Urothelium cell line (cell line): ENCODE data around the gene ZNF587B.
"Not testable (repeated sequence)": the region's sequence is repeated elsewhere in the genome, so short reads cannot be mapped to it uniquely, and the experiment has no call there.

Experiments
- DNase-seq: peaks from one replicate; pipeline ENCODE4 v3.0.0; 2011; ENCODE audit warnings: low spot score, mixed read lengths
- FAIRE-seq: peaks from 2 replicates; lab custom pipeline; 2011; peaks lifted over from hg19 to GRCh38; lab: Jason Lieb, UNC

ZNF587B gene

DNA sequence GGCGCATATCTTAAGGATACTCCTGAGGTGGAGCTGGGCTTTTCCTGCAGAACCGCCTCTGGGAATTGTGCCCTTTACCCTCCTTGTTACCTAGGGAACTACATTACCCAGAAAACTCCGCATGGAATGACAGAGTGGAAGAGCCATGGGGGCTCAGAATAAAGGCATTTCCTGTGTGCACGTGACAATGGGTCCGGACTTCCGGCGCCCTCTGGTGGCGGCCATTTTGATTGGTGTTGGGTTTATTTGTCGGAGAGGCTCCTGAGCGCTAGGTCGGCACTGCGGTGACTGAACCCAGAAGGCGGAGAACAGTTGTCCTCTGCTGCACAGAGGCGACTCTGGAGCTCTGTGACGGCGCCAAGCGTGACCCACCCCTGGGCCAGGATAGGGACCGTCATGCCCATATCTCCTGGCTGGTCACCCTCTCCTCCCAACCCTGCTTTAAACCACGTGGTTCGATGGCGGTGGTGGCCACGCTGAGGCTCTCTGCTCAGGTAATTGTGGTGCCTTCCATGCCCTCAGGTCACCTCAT, at the start of gene ZNF587B:
TSS of gene ZNF587B (plus strand) at position 229 of the 532 bp plus-strand sequence. CDS start at position 459, 230 bp downstream.
- no peak for DNase-seq
- no peak for FAIRE-seq

DNA sequence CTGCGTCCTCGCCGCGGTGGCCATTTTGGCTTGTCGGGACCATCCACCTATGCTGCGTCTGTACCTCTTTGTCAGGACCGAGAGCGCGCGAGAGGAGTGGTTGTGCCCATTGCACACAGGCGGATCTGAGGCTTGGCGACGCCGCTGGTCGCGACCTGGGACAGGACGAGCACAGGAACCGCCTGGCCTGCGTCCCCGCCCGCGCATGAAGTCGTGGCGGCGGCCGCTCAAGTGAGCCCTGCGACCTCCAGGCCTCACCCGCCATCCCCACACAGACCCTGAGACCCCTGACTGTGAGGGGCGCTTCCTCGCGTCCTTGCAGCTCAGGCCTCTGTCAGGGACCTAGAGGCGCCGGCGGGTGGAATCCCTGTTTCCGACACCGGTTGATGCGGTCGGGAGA, 43.8 kb upstream of the ZNF587B start:
- DNase-seq: no peak
- FAIRE-seq: no peak

DNA sequence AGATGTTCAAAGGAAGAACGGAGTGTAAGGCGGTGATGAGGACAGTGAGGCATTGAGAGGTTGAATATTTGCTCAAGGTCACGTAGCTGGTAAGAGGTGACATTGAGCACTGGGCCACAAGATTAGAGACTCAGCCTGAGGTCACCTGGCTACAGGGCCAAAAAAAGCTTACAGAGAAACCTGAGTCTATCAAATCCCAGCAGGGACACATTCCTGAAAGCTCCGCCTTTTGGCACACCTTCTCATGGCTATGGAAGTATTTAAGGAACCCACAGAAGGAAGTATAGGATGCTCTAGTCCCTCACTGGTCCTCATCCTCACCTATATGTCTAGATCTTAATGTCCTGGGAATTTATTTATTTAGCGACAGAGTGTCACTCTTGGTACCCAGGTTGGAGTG, 43.2 kb upstream of the ZNF587B start:
- DNase-seq (no peak), FAIRE-seq (no peak)

DNA sequence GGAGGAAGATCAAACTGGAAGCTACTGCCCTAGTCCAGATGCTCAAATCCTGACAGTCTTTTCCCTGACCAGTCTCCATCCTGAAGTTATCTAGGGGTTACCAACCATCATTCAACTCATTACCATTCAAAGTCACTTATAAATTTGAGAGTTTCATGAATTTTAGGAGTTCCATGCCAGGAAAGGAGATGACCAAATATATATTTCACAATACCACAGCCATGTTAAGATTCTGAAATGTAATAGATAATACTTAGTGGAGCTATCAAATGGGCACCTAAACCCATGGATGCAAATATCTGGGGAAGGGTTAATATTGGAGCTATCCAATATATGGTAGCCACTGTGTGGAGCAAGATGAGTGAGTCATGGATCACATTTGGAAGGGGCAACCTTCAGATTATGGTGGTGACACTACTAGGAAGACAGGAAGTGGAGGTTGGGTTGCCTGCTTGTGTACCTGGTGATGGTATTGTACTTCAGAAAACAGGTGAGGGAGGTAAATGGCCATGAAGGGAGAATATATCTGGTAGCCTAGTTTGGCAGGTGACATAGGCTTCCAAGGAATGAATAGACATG, 41.9 kb upstream of the ZNF587B start:
- DNase-seq (no peak), FAIRE-seq (no peak)

DNA sequence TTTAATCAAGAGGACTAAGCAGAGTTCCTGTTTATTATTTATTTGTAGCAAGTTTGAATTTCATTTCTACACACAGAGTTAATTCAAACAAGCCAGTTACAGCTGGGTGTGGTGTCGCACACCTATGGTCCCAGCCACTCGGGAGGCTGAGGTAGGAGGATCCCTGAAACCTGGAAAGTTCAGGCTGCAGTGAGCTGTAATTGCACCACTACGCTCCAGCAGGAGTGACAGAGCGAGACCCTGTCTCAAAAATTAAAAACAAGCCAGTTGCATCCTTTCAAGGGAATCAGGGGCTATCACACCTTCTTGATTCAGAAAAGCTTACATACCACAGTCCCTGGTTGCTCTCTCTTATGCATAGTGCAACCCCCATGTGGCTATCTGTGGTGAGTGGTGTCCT, 40.8 kb upstream of the ZNF587B start:
- no peak for DNase-seq
- FAIRE-seq: no peak

DNA sequence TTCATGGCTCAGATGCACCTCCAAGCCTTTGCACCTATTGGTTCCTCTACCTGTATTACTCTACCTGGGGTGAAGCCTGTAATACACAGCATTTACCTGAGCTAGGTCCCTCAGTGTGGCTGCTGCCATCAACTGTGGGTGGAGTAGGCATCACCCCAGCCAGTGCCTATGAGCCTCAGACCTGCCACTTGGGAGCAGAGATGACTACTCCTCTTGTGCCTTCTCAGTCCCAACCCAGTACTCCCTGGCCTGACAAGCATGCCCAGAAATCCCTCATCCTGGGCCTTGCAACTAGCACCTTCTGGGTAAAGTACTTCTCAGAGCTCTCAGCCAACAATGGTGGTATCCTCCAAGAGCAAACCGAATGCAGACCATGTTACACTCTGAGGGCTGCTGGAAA, 33.5 kb upstream of the ZNF587B start:
- not testable (repeated sequence) for DNase-seq, FAIRE-seq

DNA sequence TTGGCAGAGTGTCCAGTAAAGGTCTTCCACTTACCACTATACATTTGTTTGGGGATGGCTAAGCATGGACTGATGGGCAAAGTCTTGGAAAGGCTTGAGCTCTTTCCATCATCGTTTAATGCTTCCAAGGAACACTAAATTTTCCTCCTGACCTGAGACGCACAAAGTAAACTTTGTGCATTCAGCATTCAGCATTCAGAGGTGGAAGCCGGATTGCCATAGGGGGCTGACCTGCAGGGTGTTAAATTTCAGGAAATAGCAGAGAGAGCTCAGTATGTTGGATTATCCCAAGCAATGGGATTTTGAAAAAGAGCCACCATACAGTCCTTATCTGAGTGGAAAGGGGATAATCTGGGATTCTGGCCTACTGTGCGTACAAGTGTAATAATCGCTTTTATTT, 29.4 kb upstream of the ZNF587B start:
- DNase-seq (no peak), FAIRE-seq (no peak)

DNA sequence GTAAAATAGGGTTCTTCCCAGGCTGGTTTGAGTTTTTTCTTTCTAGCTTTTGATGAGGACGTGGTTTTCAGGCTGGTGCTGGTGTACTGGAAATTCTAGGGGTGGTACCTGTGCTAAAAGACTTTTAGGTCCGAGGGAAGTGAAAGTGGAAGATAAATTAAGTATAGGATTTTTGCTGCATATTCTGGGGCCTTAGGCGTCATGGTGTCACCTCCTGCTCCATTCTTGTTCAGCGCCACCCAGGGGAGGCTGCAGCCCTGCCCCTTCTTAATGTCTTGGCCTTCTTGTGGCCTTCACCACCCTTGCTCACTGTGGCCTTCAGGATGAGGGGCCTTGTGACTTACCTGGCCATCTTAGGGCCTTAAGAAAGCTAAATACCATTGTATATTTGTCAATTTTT, 27.8 kb upstream of the ZNF587B start:
- DNase-seq (no peak), FAIRE-seq (no peak)

DNA sequence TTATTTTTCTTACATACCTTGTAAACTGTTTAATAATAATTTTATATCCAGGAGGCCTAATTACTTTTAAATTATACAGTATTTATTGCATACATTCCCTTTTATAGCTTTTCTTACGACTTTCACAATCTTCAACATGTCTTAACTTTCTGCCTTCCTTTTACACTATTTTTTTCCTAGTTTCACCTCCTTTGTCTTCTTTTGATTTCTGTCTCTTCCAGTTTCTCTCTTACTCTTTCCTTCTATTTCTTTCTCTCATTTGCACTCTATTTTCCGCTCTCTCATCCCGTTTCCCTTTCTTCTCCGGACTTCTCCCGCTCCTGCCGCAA, 26.9 kb upstream of the ZNF587B start:
- FAIRE-seq (no peak), DNase-seq (no peak)

DNA sequence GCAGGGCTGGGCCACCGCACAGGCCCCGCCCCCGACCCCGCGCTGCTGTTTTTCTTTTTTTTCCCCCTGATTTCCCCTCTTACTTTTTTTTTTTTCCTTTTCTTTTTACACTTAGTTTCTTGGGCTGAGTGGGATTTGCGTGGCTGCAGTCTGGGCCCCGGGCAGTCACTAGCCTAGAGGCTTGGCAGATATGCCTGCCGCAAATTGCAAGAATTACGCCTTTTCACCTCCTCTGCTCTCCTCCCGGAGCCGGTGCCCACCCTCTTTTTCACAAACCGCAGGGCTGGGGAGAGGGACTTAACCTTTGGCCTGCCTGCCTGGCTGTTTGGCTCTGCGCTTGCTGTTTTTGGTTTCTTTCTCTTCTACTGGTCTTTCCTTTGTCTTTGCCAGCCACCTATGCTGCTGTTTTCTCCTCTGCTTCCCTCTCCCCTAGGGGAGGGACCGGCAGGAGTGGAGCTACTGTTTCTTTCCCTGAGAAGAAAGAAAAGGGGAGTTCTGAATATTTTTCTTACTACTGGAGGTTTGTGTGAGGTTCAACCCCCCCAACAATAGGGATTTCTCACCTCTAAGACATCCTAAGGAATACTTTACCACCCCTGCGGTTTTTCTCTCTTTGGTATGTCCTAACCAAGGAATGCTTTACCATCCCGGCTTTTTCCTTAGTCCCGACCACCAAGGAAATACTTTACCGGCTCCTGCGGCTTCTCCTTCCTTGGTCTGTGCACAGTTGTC, 26.3 kb upstream of the ZNF587B start:
- no peak for FAIRE-seq
- peak; percentile 57 for DNase-seq

DNA sequence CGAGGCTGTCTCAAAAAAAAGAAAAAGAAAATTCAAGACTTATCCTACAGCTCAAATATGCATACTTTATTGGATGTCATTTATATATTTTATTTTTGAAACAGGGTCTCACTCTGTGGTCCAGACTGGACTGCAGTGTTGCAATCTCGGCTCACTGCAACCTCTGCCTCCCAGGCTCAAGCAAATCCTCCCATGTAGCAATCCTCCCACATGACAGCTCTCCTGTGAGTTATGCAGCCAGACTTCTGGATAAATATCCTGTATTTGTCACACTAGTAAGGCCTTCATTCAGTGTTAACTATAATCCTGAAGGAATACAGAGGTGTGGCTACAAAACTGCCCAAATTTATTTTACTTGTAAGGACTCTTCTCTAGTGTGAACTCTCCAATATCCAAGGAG, 22.6 kb upstream of the ZNF587B start:
- FAIRE-seq (no peak), DNase-seq (no peak)

DNA sequence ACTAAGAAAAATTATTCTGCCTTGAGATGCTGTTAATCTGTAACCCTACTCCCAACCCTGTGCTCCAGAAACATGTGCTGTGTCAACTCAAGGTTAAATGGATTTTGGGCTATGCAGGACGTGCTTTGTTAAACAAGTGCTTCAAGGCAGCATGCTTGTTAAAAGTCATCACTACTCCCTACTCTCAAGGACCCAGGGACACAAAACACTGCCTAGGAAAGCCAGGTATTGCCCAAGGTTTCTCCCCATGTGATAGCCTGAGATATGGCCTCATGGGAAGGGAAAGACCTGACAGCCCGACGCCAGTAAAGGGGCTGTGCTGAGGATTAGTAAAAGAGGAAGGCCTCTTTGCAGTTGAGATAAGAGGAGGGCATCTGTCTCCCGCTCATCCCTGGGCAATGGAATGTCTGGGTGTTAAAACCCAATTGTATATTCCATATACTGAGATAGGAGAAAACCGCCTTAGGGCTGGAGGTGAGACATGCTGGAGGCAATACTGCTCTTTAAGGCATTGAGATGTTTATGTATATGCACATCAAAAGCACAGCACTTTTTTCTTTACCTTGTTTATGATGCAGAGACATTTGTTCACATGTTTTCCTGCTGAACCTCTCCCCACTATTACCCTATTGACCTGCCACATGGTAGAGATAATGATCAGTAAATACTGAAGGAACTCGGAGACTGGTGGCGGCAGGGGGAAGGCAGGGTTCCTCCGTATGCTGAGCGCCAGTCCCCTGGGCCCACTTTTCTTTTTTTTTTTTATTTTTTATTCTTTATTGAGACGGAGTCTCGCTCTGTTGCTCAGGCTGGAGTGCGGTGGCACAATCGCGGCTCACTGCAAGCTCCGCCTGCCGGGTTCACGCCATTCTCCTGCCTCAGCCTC, 19.4 kb upstream of the ZNF587B start:
- not testable (repeated sequence) for DNase-seq, FAIRE-seq

DNA sequence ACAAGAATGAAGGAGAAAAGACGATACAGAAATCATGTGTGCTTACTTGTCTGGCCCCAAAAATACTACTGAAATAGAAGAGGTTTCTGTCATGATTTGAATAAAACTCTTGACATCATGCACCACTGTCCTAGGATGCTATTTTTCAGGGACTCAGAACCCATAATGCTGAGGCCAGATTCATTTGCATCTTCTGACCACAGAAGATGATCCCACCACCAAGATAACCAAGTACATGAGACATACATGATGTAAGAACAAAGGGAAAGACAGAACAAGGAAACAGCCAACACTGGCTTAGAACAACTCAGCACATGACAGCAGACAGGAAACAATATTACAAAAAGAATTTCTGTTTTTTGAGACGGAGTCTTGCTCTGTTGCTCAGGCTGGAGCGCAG, 17.9 kb upstream of the ZNF587B start:
- FAIRE-seq (no peak), DNase-seq (no peak)

DNA sequence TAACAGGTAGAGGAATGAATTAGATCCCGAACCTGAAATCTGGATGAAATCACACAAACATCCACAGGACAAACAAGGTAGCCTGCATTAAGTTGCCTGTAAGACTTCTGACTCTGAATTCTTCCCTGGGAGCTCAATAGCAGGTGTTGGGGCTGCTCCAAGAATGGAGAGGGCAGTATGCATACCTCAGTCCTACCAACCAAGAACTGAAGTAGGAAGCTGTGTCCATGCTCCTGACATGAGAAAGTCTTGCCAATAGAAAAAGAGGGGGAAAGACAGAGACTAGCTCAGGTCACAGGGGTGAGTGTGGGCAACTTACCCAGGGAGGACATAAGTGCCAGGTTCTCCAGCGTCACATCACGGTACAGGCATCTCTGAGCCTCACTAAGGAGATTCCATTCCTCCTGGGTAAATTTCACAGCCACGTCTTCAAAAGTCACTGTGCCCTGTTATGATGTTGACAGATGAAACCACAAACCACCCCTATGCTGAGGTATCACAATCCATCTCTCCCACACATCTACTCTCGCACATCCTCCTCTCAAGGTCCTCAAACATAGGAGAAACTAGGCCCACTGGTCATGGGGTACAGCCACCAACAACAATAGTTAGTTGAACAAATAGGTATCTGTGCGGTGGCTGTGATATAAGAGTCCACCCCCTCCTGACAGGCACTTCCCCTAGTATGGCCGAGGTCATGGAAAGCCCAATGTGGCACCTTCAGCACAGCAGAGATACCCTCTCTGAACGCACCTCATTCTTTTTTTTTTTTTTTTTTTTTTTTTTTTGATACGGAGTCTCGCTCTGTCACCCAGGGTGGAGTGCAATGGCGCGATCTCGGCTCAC, 16.9 kb upstream of the ZNF587B start:
- not testable (repeated sequence) for DNase-seq, FAIRE-seq

DNA sequence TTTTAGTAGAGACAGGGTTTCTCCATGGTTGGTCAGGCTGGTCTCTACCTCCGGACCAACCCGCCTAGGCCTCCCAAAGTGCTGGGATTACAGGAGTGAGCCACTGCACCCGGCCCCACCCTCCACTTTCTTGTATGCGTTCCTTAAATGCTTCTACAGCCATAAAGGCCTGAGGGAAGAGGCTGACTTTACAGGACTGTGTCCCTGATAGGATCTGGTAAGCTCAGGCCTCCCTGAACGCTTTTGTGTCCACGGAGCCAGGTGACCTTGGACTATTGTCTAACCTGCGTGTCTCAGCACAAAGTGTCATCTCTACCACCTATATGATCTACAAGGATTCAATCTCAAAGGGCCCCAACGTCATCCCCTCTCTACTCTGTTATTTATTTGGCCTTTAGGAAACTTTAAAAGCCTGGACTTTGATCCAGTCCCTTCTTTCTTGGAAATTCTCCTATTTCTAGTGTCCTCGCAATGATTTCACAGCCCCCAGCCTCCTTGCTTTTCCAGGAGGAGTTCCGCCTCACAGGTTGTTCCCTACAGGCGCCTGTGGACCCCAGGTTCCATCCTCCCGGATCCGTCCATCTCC, 16.1 kb upstream of the ZNF587B start:
- no peak for DNase-seq
- no peak for FAIRE-seq

DNA sequence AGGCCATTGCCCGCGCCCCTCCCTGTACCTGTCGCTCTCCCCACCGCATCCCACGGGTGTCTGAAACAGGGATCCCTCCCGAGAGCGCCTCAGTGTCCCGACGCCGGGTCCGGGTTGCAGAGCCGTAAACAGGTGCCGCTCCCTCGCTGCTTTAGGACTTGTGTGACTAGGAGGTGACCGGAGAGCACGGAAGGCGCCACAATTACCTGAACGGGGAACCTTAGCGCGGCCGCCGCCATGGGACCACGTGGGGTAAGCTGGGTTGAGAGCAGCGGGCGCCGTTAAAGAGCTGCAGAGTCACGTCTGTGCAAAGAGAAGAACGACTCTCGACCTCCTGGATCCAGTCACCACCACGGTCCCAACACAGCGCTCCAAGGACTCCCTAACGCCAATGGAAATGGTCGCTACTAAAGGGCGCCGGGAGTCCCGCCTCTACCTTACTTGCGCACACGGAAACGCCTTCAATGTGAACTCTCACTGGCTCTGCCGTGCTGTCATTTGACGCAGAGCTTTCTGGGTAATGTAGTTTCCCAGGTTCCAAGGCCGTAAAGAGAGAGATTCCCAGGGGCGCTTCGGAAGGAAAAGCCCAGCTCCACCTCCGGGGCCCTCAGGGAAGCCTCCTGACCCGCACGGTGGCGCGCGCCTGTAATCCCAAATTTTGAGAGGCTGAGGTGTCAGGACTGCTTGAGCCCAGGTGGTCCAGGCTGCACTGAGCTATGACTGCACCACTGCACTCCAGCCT, 15.4 kb upstream of the ZNF587B start, which contains the start of gene ZNF552:
TSS of gene ZNF552 (minus strand) at position 409 of the 742 bp plus-strand sequence. CDS start at position 239, 170 bp downstream.
- no peak for FAIRE-seq
- DNase-seq: peak; percentile 86

DNA sequence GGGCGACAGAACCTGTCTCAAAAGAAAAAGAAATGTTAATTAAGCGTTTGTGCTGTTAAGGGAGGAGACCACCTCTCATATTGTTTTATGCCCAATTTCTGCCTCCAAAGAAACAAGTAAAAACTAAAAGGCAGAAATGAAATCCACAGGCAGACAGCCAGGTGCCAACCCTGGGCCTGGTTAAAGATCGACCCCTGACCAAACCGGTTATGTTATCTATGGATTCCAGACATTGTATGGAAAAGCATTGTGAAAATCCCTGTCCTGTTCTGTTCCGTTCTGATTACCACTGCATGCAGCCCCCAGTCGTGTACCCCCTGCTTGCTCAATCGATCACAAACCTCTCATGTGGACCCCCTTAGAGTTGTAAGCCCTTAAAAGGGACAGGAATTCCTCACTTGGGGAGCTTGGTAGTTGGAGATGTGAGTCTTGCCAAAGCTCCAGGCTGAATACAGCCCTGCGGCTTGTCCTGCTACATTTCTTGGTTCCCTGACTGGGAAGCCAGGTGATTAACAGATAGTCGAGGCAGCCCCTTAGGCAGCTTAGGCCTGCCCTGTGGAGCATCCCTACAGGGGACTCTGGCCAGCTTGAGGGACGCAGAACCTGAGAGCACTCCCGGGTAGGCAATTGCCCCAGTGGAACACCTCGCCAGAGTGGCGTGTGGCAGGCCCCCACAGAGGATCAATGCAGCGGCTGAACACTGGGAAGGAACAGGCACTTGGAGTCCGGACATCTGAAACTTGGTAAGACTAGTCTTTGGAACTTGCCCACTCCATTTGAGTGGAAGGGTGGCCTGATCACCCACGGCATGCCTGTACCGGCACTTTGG, 14.6 kb upstream of the ZNF587B start:
- no peak for DNase-seq
- no peak for FAIRE-seq

DNA sequence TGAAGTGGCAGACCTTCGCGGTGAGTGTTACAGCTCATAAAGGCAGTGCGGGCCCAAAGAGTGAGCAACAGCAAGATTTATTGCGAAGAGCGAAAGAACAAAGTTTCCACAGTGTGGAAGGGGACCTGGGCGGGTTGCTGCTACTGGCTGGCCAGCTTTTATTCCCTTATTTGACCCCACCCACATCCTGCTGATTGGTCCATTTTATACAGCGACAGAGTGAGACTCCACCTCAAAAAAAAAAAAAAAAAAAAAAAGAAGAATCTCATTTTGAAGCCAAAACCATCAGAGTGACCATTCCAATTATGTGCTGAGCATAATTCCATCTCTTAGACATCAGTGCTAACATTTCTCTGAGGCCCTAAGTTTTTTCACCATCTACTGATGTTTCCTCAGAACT, 13.4 kb upstream of the ZNF587B start:
- FAIRE-seq: no peak
- no peak for DNase-seq

DNA sequence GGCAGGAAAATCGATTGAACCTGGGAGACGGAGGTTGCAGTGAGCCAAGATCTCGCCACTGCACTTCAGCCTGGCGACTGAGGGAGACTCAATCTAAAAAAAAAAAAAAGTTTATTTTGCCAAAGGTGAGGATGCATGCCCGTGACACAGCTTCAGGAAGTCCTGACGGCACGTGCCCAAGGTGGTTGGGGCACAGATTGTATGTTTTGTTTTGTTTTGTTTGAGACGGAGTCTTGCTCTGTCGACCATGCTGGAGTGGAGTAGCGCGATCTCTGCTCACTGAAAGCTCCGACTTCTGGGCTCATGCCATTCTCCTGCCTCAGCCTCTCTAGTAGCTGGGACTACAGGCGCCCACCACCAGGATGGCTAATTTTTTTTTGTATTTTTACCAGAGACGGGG, 12.1 kb upstream of the ZNF587B start:
- DNase-seq (no peak), FAIRE-seq (no peak)
